ENCODE measurements around the gene TOM1L2.

GRCh38 chr17:17987901-17988300 lies 15.7 kb upstream of the TOM1L2 start:
- TF ChIP-seq CTCF (IDR thresholded peaks at IDR 0.05) (no peak), POLR2A (IDR thresholded peaks at IDR 0.05) (no peak), POLR2AphosphoS5 (IDR thresholded peaks at IDR 0.05) (no peak)

Data from breast epithelium (tissue), 3 donors.